Measurements from ENCODE around the gene CMSS1.

Gene CMSS1

DNA sequence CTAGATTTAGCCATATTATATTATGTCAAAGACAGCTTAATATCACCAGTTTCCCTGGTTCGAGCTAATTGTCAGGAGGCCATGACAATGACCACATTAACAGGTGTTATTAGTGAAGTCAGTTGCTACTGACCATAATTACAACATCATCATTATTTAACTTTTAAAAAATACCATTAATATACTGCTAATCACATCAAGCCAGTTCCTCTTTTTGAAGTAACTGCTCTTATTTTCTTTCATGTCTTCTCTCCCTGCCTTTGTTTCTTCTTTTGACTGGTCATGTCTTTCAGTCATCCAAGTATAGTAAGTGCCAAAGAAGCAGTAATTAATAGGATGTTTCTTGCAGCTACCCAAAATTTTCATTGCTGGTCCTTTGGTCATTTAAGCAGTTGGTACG lies 61.6 kb downstream of the CMSS1 start:
- no peak overlapping the region for H3K9ac ChIP-seq (ENCODE audit: low read depth, low read length)
- no peak overlapping the region for H3K27ac ChIP-seq (ENCODE audit: low read length)
- H3K4me3 ChIP-seq (ENCODE audit: low read length), result no peak overlapping the region
- H3K36me3 ChIP-seq (ENCODE audit: insufficient read depth, low read depth, low read length), result no peaks in the 10 kb centered on the region
- H3K27me3 ChIP-seq (ENCODE audit: insufficient read depth, low read length), result peaks cover 56% of the 10 kb centered on the region
- H3K9me3 ChIP-seq (ENCODE audit: insufficient read depth, low read depth, low read length), result no peaks in the 10 kb centered on the region
- peaks cover 18% of the 10 kb centered on the region for H3K4me1 ChIP-seq (ENCODE audit: insufficient read depth, low read length)

DNA sequence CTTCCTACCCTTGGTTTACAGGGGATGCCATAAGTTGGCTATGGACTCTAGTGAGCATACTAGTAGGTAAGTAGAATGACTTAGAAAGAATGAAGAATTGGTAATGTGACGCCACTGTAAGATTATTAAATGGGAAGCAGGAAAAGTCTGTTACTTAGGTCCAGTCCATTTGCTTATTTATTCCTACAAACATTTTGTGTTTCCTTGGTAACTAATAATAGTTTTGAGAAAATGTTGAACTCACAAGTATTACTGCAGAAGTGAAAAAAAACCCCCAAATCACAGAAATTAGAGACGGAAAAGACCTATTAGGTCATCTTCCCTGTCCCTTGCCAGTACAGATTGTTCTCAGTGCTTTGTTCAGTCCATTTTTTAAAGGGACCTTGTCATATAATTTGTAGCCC lies 63.5 kb downstream of the CMSS1 start:
- Histone ChIP-seq H3K4me1 (ENCODE audit: insufficient read depth, low read length) (peaks cover 14% of the 10 kb centered on the region), H3K9ac (ENCODE audit: low read depth, low read length) (no peak overlapping the region), H3K27me3 (ENCODE audit: insufficient read depth, low read length) (peaks cover 41% of the 10 kb centered on the region), H3K36me3 (ENCODE audit: insufficient read depth, low read depth, low read length) (no peaks in the 10 kb centered on the region), H3K4me3 (ENCODE audit: low read length) (no peak overlapping the region), H3K27ac (ENCODE audit: low read length) (no peak overlapping the region), H3K9me3 (ENCODE audit: insufficient read depth, low read depth, low read length) (no peaks in the 10 kb centered on the region)

GRCh38 chr3:99882436-99883137 lies 64.9 kb downstream of the CMSS1 start:
- Histone ChIP-seq H3K4me3 (ENCODE audit: low read length) (no peak overlapping the region), H3K4me1 (ENCODE audit: insufficient read depth, low read length) (peaks cover 8% of the 10 kb centered on the region; the same call in 1 of the 2 replicates), H3K27ac (ENCODE audit: low read length) (no peak overlapping the region), H3K9me3 (ENCODE audit: insufficient read depth, low read depth, low read length) (no peaks in the 10 kb centered on the region), H3K36me3 (ENCODE audit: insufficient read depth, low read depth, low read length) (no peaks in the 10 kb centered on the region), H3K9ac (ENCODE audit: low read depth, low read length) (no peak overlapping the region), H3K27me3 (ENCODE audit: insufficient read depth, low read length) (peaks cover 27% of the 10 kb centered on the region)

DNA sequence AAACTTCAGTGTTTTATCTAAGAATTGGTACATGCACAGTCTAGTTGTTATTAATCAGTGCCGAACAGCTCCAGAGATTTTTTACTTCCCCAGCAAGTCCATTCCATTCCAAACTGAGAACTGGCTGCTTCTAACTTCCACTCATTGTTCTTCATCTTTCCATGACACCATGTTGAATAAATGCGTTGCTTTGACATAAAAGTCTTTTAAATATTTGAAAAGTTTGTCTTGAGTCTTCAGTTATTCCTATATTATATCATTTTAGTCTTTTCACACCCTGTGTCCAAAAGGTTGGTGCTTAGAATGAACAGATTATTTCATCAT lies 65.4 kb downstream of the CMSS1 start:
- no peaks in the 10 kb centered on the region for H3K9me3 ChIP-seq (ENCODE audit: insufficient read depth, low read depth, low read length)
- H3K9ac ChIP-seq (ENCODE audit: low read depth, low read length), result no peak overlapping the region
- H3K4me1 ChIP-seq (ENCODE audit: insufficient read depth, low read length), result peaks cover 8% of the 10 kb centered on the region; the same call in 1 of the 2 replicates
- H3K27me3 ChIP-seq (ENCODE audit: insufficient read depth, low read length), result peaks cover 22% of the 10 kb centered on the region
- H3K36me3 ChIP-seq (ENCODE audit: insufficient read depth, low read depth, low read length), result no peaks in the 10 kb centered on the region
- no peak overlapping the region for H3K27ac ChIP-seq (ENCODE audit: low read length)
- no peak overlapping the region for H3K4me3 ChIP-seq (ENCODE audit: low read length)

GRCh38 chr3:99883693-99884092 lies 66.0 kb downstream of the CMSS1 start:
- Histone ChIP-seq H3K4me1 (ENCODE audit: insufficient read depth, low read length) (peaks cover 8% of the 10 kb centered on the region; the same call in 1 of the 2 replicates), H3K27me3 (ENCODE audit: insufficient read depth, low read length) (peaks cover 16% of the 10 kb centered on the region), H3K9ac (ENCODE audit: low read depth, low read length) (no peak overlapping the region), H3K4me3 (ENCODE audit: low read length) (no peak overlapping the region), H3K9me3 (ENCODE audit: insufficient read depth, low read depth, low read length) (no peaks in the 10 kb centered on the region), H3K36me3 (ENCODE audit: insufficient read depth, low read depth, low read length) (no peaks in the 10 kb centered on the region), H3K27ac (ENCODE audit: low read length) (no peak overlapping the region)

- Histone ChIP-seq H3K27me3 (ENCODE audit: insufficient read depth, low read length) (peaks cover 8% of the 10 kb centered on the region), H3K4me3 (ENCODE audit: low read length) (no peak overlapping the region), H3K9ac (ENCODE audit: low read depth, low read length) (no peak overlapping the region), H3K36me3 (ENCODE audit: insufficient read depth, low read depth, low read length) (no peaks in the 10 kb centered on the region), H3K9me3 (ENCODE audit: insufficient read depth, low read depth, low read length) (no peaks in the 10 kb centered on the region), H3K27ac (ENCODE audit: low read length) (no peak overlapping the region), H3K4me1 (ENCODE audit: insufficient read depth, low read length) (peaks cover 8% of the 10 kb centered on the region; the same call in 1 of the 2 replicates)
These were observed 66.8 kb downstream of the CMSS1 start for GRCh38 chr3:99884484-99884883.

DNA sequence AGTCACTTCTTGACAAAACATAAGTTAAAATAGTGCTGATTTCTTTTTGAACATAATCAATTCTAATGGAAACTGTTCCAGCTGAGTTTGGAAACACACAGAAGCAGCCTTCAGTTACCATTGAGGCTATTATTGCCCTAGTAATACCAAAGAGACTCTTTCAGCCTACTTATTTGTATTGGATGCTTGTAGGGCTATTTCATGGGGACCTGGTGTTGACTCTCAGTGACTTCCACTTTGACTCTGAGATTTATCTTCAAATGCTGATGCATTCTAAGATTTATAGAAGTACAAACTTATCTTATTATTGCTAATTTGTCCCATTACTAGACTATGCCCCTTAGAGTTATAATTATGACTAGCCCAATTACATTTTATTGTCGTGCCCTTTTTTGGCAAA lies 67.4 kb downstream of the CMSS1 start:
- Histone ChIP-seq H3K4me3 (ENCODE audit: low read length) (no peak overlapping the region), H3K9me3 (ENCODE audit: insufficient read depth, low read depth, low read length) (no peaks in the 10 kb centered on the region), H3K36me3 (ENCODE audit: insufficient read depth, low read depth, low read length) (no peaks in the 10 kb centered on the region), H3K27me3 (ENCODE audit: insufficient read depth, low read length) (peaks cover 2% of the 10 kb centered on the region), H3K9ac (ENCODE audit: low read depth, low read length) (no peak overlapping the region), H3K4me1 (ENCODE audit: insufficient read depth, low read length) (peaks cover 8% of the 10 kb centered on the region; the same call in 1 of the 2 replicates), H3K27ac (ENCODE audit: low read length) (no peak overlapping the region)

DNA sequence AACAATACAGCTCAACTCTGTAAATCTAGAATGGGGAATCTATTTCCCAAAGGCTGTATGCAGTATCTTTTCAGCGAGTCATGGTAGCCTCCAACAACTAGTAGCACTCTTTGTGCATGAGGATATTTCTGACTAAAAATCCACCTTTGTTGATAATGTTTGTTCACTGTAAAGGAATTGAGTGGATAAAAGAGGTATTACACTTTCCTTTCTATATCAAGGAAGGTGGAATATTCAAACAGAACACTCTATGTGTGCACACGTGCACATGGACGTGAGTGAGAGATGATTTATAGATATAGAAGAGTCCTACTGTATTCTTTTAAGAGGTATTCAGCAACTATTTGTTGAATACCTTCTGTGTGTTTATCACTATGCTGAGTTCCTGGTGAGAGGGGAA lies 68.2 kb downstream of the CMSS1 start:
- Histone ChIP-seq H3K4me1 (ENCODE audit: insufficient read depth, low read length) (peaks cover 14% of the 10 kb centered on the region), H3K9ac (ENCODE audit: low read depth, low read length) (no peak overlapping the region), H3K36me3 (ENCODE audit: insufficient read depth, low read depth, low read length) (no peaks in the 10 kb centered on the region), H3K9me3 (ENCODE audit: insufficient read depth, low read depth, low read length) (no peaks in the 10 kb centered on the region), H3K27me3 (ENCODE audit: insufficient read depth, low read length) (no peaks in the 10 kb centered on the region), H3K4me3 (ENCODE audit: low read length) (no peak overlapping the region), H3K27ac (ENCODE audit: low read length) (no peak overlapping the region)

DNA sequence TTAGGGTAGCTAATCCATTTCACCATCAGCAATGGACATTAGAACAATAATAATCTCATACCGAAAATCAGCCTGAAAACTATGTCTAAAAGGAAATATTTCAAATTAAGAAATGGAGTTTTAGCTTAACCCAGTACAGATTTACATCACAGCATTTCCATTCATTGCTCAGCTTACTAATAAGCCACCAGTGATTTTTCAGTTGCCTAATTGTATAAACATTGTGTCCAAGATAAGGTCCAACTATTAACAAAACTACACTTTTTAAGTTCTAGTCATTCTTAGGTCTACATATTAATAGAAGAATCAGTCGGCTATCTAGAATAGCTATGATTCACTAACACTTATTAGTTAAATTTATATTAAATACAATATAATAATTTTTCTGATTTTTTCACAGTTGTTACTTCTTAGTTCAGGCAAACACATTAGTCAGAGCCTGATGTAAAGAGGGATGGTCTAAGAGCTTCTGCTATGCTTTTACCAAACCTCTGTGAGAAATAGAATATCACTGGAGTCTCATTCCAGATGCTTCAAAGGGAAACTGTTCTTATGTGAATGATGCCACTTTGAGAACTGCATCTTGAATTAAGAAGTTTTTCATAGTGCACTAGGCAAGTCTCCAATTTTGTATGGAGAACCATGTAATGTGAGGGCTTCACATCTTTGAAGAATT lies 74.1 kb downstream of the CMSS1 start:
- Histone ChIP-seq H3K4me1 (ENCODE audit: insufficient read depth, low read length) (peaks cover 26% of the 10 kb centered on the region), H3K4me3 (ENCODE audit: low read length) (no peak overlapping the region), H3K9ac (ENCODE audit: low read depth, low read length) (no peak overlapping the region), H3K27me3 (ENCODE audit: insufficient read depth, low read length) (no peaks in the 10 kb centered on the region), H3K27ac (ENCODE audit: low read length) (no peak overlapping the region), H3K9me3 (ENCODE audit: insufficient read depth, low read depth, low read length) (no peaks in the 10 kb centered on the region), H3K36me3 (ENCODE audit: insufficient read depth, low read depth, low read length) (no peaks in the 10 kb centered on the region)

- H3K27me3 ChIP-seq (ENCODE audit: insufficient read depth, low read length), result no peaks in the 10 kb centered on the region
- no peak overlapping the region for H3K4me3 ChIP-seq (ENCODE audit: low read length)
- H3K9me3 ChIP-seq (ENCODE audit: insufficient read depth, low read depth, low read length), result no peaks in the 10 kb centered on the region
These were observed 74.7 kb downstream of the CMSS1 start for GRCh38 chr3:99892332-99892731.

DNA sequence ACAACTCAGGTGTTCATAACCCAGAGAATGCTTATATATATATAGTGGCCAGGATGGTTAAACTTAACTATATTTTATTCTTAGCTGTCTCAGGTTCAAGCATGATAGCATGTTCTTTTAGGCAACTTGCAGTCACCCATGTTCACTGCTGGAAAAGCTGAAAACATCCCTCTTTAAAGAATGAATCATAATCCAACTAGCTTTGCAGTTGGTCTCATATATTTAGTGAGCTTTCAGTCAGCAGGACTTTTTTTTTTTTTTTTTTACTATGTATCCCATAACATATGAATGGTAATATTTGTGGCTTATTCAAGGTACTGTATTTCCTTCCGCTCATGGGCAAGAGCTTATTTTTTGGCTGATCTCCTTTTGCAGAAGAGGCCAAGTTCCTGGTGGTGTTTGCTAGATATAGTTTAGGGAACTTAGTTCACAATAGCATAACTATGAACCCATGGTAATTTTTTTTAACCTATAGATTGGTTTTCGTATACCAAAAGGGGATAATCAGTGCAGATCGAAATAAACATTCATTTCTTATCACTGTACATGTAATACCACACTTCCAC lies 77.6 kb downstream of the CMSS1 start:
- Histone ChIP-seq H3K9me3 (ENCODE audit: insufficient read depth, low read depth, low read length) (no peaks in the 10 kb centered on the region), H3K36me3 (ENCODE audit: insufficient read depth, low read depth, low read length) (no peaks in the 10 kb centered on the region), H3K9ac (ENCODE audit: low read depth, low read length) (no peak overlapping the region), H3K27ac (ENCODE audit: low read length) (no peak overlapping the region), H3K4me3 (ENCODE audit: low read length) (no peak overlapping the region), H3K27me3 (ENCODE audit: insufficient read depth, low read length) (no peaks in the 10 kb centered on the region), H3K4me1 (ENCODE audit: insufficient read depth, low read length) (peaks cover 26% of the 10 kb centered on the region)

More at GRCh38 chr3:99892332-99892731, 74.7 kb downstream of the CMSS1 start:
- Histone ChIP-seq H3K4me1 (ENCODE audit: insufficient read depth, low read length) (peaks cover 26% of the 10 kb centered on the region), H3K9ac (ENCODE audit: low read depth, low read length) (no peak overlapping the region), H3K27ac (ENCODE audit: low read length) (no peak overlapping the region), H3K36me3 (ENCODE audit: insufficient read depth, low read depth, low read length) (no peaks in the 10 kb centered on the region)

Data from iPS-20b (cell line).